Memory B cell (primary cell): Measurements from ENCODE around the gene MYH6.

ENCODE experiments used
- ATAC-seq: fragments of 150-1000 bp; cut with Tn5 transposase; 2 replicates; pipeline ENCODE4 v1.10.0; 2021; ENCODE audit warnings: low read depth, mild to moderate bottlenecking, moderate library complexity
- DNase-seq, 2 donors: peaks; one replicate each; pipeline ENCODE4 v3.0.0; 2022; ENCODE audit warnings: low spot score in 2 of 2
- H3K27ac Mint-ChIP-seq: one replicate; pipeline ENCODE4 v1.8.0; 2022; ENCODE audit warnings: mild to moderate bottlenecking, moderate library complexity, mixed read lengths
- H3K27me3 Mint-ChIP-seq: one replicate; pipeline ENCODE4 v1.8.0; 2022; ENCODE audit warnings: mixed read lengths
- H3K36me3 Mint-ChIP-seq: one replicate; pipeline ENCODE4 v1.8.0; 2022; ENCODE audit warnings: mild to moderate bottlenecking, mixed read lengths
- H3K4me1 Mint-ChIP-seq: one replicate; pipeline ENCODE4 v1.8.0; 2022; ENCODE audit warnings: mixed read lengths
- H3K4me3 Mint-ChIP-seq: one replicate; pipeline ENCODE4 v1.8.0; 2022; ENCODE audit warnings: mild to moderate bottlenecking, moderate library complexity, mixed read lengths
- H3K9me3 Mint-ChIP-seq: one replicate; pipeline ENCODE4 v1.8.0; 2022; ENCODE audit warnings: mixed read lengths

The MYH6 gene

GRCh38 chr14:23348297-23348655 lies 59.8 kb downstream of the MYH6 start:
- H3K9me3 Mint-ChIP-seq = no peaks in the 10 kb centered on the region
- no peak for ATAC-seq
- no peak overlapping the region for H3K4me3 Mint-ChIP-seq
- no peak for DNase-seq
- peaks cover 7% of the 10 kb centered on the region for H3K4me1 Mint-ChIP-seq
- peaks cover 3% of the 10 kb centered on the region for H3K36me3 Mint-ChIP-seq
- H3K27ac Mint-ChIP-seq = no peak overlapping the region
- peaks cover 26% of the 10 kb centered on the region for H3K27me3 Mint-ChIP-seq

- Mint-ChIP-seq H3K27me3 (peaks cover 22% of the 10 kb centered on the region), H3K9me3 (no peaks in the 10 kb centered on the region), H3K27ac (no peak overlapping the region), H3K4me1 (peaks cover 3% of the 10 kb centered on the region), H3K36me3 (peaks cover 3% of the 10 kb centered on the region), H3K4me3 (no peak overlapping the region)
- DNase-seq = no peak
- no peak for ATAC-seq
Measured at GRCh38 chr14:23347406-23348296, 60.4 kb downstream of the MYH6 start.

GRCh38 chr14:23346693-23347405 lies 61.2 kb downstream of the MYH6 start:
- DNase-seq (no peak), ATAC-seq (no peak)
- Mint-ChIP-seq H3K4me1 (peaks cover 3% of the 10 kb centered on the region), H3K27me3 (peaks cover 22% of the 10 kb centered on the region), H3K36me3 (peaks cover 3% of the 10 kb centered on the region), H3K9me3 (no peaks in the 10 kb centered on the region), H3K27ac (no peak overlapping the region), H3K4me3 (no peak overlapping the region)

DNA sequence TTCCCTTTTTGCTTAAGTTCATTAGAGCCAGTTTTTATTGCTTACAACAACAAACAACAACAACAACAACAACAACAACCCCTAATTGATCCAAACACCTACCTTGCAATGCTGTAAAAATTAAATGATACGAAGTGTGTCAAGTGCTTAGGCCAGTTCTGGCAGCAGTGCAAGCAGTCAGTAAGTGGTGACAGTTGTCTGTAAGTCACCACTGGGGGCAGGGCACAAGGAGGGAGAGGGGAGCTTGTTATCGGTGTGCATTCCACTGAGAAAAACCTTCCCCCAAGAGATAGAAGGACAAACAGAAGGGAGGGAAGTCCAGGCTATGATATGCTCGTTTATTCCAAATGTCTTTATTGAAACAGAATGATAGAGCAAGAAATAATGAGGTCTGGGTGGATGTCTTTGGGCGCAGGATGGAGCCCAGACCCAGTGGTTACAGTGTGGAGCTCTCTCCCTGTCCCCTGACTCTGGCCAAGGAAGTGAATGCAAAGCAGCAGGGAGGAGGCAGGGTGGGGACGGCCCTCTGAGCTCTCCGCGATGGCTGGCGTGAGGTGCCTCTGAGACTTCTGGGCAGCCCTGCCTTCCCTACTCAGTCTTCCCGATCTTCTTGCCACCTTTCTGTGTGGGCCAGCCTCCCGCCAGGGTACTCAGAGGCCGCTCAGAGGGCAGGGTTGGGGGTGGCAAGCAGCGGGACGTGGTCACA lies 61.9 kb downstream of the MYH6 start:
- no peak overlapping the region for H3K27ac Mint-ChIP-seq
- H3K36me3 Mint-ChIP-seq = peaks cover 3% of the 10 kb centered on the region
- no peaks in the 10 kb centered on the region for H3K9me3 Mint-ChIP-seq
- H3K4me1 Mint-ChIP-seq = peaks cover 2% of the 10 kb centered on the region
- no peak overlapping the region for H3K4me3 Mint-ChIP-seq
- DNase-seq (no peak), ATAC-seq (no peak)
- peaks cover 19% of the 10 kb centered on the region for H3K27me3 Mint-ChIP-seq

DNA sequence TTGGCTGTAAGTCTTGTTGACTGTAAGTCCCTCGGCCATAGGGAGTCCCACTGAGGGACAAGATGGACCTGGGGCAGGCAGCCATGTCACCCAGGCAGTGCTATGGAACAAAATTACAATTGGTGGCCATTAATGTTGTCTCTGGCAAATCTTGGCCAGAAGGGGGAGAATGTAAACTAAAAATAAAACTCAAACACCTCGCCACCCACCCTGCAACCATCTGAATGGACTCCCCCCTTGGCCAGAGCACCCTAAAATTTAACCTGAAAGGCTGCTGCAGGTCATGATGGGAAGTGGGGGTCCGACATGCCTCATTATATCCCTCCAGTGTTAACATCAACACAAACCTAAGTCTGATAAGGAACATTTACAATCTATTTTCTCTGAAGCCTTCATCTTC lies 63.6 kb downstream of the MYH6 start:
- DNase-seq (no peak), ATAC-seq (no peak)
- Mint-ChIP-seq H3K27me3 (peaks cover 5% of the 10 kb centered on the region), H3K9me3 (peaks cover 3% of the 10 kb centered on the region), H3K27ac (no peak overlapping the region), H3K36me3 (no peaks in the 10 kb centered on the region), H3K4me1 (no peaks in the 10 kb centered on the region), H3K4me3 (no peak overlapping the region)

- Mint-ChIP-seq H3K4me1 (no peaks in the 10 kb centered on the region), H3K4me3 (no peak overlapping the region), H3K36me3 (peaks cover 3% of the 10 kb centered on the region), H3K9me3 (peaks cover 5% of the 10 kb centered on the region), H3K27me3 (peaks cover 13% of the 10 kb centered on the region), H3K27ac (no peak overlapping the region)
- ATAC-seq = no peak
- no peak for DNase-seq
Measured at GRCh38 chr14:23339506-23340268, 68.4 kb downstream of the MYH6 start.

- no peak overlapping the region for H3K27ac Mint-ChIP-seq
- peaks cover 14% of the 10 kb centered on the region for H3K27me3 Mint-ChIP-seq
- no peaks in the 10 kb centered on the region for H3K4me1 Mint-ChIP-seq
- H3K36me3 Mint-ChIP-seq = peaks cover 3% of the 10 kb centered on the region
- H3K9me3 Mint-ChIP-seq = peaks cover 5% of the 10 kb centered on the region
- no peak overlapping the region for H3K4me3 Mint-ChIP-seq
- ATAC-seq (no peak), DNase-seq (no peak)
Measured at GRCh38 chr14:23335623-23336022, 72.5 kb downstream of the MYH6 start.
